ENCODE measurements around the gene PRKACA. TPM values are rescaled to one million over a fixed set of nuclear protein-coding genes. Genes with fewer than 3 reads are reported as not detected.

Gene PRKACA
- total RNA-seq, 1 donor from 2014 or later = 103 TPM

DNA sequence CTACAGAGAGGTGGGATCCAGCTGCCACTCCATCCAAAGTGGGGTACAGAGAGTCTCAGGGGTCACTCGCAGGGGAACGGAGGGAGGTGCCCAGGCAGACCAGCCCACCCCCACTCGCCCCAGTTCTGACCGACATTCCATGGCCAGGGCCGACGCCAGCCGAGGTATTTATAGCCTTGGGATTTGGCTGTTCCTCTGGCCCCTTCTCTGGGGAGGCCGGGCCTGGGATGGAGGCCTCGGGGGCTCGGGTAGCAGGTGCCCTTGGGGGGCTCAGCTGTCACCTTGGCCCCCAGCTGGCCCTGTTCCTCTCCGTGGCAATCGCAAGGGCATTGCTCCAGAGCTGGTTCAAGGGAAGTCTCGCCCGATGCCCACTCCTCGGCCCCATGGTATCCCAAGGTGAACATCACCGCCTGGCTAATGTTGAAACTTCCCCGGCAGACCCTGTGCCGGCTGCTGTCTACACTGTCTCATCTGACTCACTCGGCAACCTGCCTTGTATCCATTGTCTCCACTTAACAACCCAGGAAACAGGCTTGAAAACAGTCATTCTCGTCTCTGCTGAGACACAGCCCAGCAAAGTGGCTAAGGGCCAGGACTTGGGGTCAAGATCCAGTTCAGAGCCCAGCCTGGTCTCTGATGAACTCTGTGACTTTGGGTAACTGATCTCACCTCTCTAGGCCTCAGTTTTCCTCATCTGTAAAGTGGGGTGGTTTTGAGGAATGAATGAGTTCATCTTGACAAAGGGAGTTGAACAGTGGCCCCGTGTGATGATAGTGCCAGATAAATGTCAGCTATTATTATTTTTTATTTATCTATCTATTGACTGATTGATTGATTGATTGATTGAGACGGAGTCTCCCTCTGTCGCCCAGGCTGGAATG, 9.7 kb downstream of the PRKACA start:
- DNase-seq (ENCODE audit: low read depth, low spot score) = no peak
- TF ChIP-seq, protein P1, sequence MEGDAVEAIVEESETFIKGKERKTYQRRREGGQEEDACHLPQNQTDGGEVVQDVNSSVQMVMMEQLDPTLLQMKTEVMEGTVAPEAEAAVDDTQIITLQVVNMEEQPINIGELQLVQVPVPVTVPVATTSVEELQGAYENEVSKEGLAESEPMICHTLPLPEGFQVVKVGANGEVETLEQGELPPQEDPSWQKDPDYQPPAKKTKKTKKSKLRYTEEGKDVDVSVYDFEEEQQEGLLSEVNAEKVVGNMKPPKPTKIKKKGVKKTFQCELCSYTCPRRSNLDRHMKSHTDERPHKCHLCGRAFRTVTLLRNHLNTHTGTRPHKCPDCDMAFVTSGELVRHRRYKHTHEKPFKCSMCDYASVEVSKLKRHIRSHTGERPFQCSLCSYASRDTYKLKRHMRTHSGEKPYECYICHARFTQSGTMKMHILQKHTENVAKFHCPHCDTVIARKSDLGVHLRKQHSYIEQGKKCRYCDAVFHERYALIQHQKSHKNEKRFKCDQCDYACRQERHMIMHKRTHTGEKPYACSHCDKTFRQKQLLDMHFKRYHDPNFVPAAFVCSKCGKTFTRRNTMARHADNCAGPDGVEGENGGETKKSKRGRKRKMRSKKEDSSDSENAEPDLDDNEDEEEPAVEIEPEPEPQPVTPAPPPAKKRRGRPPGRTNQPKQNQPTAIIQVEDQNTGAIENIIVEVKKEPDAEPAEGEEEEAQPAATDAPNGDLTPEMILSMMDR (conservative IDR thresholded peaks at IDR 0.05) = no peak
- no peak overlapping the region for H3K4me3 Mint-ChIP-seq
- no peaks in the 10 kb centered on the region for H3K9me3 Mint-ChIP-seq
- no peak overlapping the region for H3K27ac Mint-ChIP-seq (ENCODE audit: unreplicated experiment)
- H3K36me3 Mint-ChIP-seq (ENCODE audit: low read depth) = peaks cover 2% of the 10 kb centered on the region
- H3K4me1 Mint-ChIP-seq = peaks cover 2% of the 10 kb centered on the region
- no peaks in the 10 kb centered on the region for H3K27me3 Mint-ChIP-seq (ENCODE audit: low read depth)

- Mint-ChIP-seq H3K27me3 (ENCODE audit: low read depth) (no peaks in the 10 kb centered on the region), H3K4me1 (no peaks in the 10 kb centered on the region), H3K27ac (ENCODE audit: unreplicated experiment) (no peak overlapping the region), H3K36me3 (ENCODE audit: low read depth) (peaks cover 2% of the 10 kb centered on the region), H3K9me3 (no peaks in the 10 kb centered on the region), H3K4me3 (no peak overlapping the region)
- no peak for DNase-seq (ENCODE audit: low read depth, low spot score)
- TF ChIP-seq, protein P1 (conservative IDR thresholded peaks at IDR 0.05) = no peak
Observed at GRCh38 chr19:14106840-14107239, 10.7 kb downstream of the PRKACA start.

DNA sequence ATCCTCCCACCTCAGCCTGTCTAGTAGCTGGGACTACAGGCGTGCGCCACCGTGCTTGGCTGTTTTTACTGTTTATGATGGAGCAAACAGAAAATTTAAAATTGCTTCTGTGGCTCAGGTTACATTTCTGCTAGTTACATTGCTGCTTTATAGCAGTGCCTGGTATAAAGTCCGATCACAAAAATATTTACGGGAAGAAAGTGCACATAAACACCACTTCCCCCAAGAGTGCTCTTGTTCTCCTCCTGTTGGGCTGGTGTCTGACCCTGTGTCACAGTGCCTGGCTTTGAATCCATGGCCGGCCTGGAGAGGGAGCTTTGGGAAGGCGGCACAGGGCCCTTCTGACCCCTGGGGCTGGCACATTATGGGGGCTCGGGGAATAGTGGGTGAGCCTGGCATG, 11.9 kb downstream of the PRKACA start:
- TF ChIP-seq, protein P1 (conservative IDR thresholded peaks at IDR 0.05) = no peak
- Mint-ChIP-seq H3K4me1 (no peaks in the 10 kb centered on the region), H3K27me3 (ENCODE audit: low read depth) (no peaks in the 10 kb centered on the region), H3K27ac (ENCODE audit: unreplicated experiment) (no peak overlapping the region), H3K4me3 (no peak overlapping the region), H3K36me3 (ENCODE audit: low read depth) (peaks cover 6% of the 10 kb centered on the region), H3K9me3 (no peaks in the 10 kb centered on the region)
- DNase-seq (ENCODE audit: low read depth, low spot score) = no peak

- no peaks in the 10 kb centered on the region for H3K4me1 Mint-ChIP-seq
- H3K4me3 Mint-ChIP-seq = no peak overlapping the region
- peaks cover 6% of the 10 kb centered on the region for H3K36me3 Mint-ChIP-seq (ENCODE audit: low read depth)
- H3K27ac Mint-ChIP-seq (ENCODE audit: unreplicated experiment) = no peak overlapping the region
- DNase-seq (ENCODE audit: low read depth, low spot score) = no peak
- H3K9me3 Mint-ChIP-seq = no peaks in the 10 kb centered on the region
- H3K27me3 Mint-ChIP-seq (ENCODE audit: low read depth) = no peaks in the 10 kb centered on the region
- TF ChIP-seq, protein P1 (conservative IDR thresholded peaks at IDR 0.05) = no peak
Observed at GRCh38 chr19:14103310-14103709, 14.3 kb downstream of the PRKACA start.

DNA sequence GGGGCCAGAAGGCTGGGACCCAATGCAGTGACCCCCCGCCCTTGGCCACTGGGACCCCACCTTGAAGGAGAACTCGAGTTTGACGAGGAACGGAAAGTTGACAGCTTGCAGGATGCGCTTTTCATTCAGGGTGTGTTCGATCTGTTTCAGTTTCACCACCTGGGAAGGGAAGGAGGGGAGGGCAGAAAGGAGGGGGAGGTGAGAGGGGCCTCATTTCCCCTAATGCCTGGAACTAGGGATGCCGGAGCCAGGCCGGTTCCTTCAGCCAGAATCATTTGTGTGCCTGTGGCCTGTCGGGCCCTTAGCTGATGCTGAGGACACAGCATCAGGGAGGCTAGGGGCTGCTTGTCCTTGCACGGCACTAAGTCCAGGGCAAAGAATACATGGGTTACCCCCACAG, 14.8 kb downstream of the PRKACA start:
- TF ChIP-seq, protein P1 (conservative IDR thresholded peaks at IDR 0.05) = no peak
- no peak overlapping the region for H3K4me3 Mint-ChIP-seq
- H3K27ac Mint-ChIP-seq (ENCODE audit: unreplicated experiment) = no peak overlapping the region

More for the DNA sequence above, 14.8 kb downstream of the PRKACA start:
- H3K4me1 Mint-ChIP-seq = no peaks in the 10 kb centered on the region
- DNase-seq (ENCODE audit: low read depth, low spot score) = no peak
- peaks cover 7% of the 10 kb centered on the region for H3K36me3 Mint-ChIP-seq (ENCODE audit: low read depth)
- H3K9me3 Mint-ChIP-seq = no peaks in the 10 kb centered on the region
- H3K27me3 Mint-ChIP-seq (ENCODE audit: low read depth) = no peaks in the 10 kb centered on the region
